Hepatocyte (in vitro differentiated cells): ENCODE results near the gene MYL5.

Experiments
- CTCF ChIP-seq: fragments of 200-600 bp; sonication (generic); IDR thresholded peaks from 2 replicates; pipeline ENCODE4 v1.5.1; 2016; ENCODE audit warnings: antibody characterized with exemption, mild to moderate bottlenecking; ENCODE audit not compliant: poor library complexity
- EZH2 ChIP-seq: fragments of 200-600 bp; sonication (generic); IDR thresholded peaks from 2 replicates; pipeline ENCODE4 v1.6.1; 2016; ENCODE audit warnings: antibody characterized with exemption, mild to moderate bottlenecking, borderline replicate concordance
- EZH2phosphoT487 ChIP-seq: fragments of 200-600 bp; sonication (generic); IDR thresholded peaks from one replicate; pipeline ENCODE4 v1.6.1; 2018; ENCODE audit warnings: antibody characterized with exemption, mild to moderate bottlenecking, low read depth, moderate library complexity; ENCODE audit not compliant: unreplicated experiment, severe bottlenecking

DNA sequence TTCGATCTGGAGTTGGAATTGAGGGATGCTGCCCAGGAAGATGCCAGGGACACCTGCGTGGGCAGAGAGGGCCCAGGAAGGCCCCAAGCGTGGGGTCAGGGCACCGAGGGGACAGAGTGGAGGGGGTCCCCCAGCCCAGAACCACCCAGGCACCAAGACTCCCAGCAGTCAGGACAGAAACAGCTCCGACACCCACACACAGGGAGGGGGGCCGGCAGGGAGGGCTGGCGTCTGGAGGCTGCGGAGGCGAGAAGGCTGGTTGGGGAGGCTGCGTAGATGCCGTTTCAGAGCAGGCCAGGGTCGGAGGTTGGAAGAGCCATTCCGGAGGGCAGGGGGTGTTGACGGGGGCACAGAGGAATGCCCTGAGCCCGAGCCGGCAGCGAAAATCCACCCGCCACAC, 23.9 kb upstream of the MYL5 start:
- no peak for TF ChIP-seq CTCF
- no peak for TF ChIP-seq EZH2
- no peak for TF ChIP-seq EZH2phosphoT487
